SK-N-MC (cell line): ENCODE results near the gene ZBTB17.

Source experiments
- EZH2 ChIP-seq: fragments of 200-600 bp; sonication (generic); IDR thresholded peaks from one replicate; pipeline ENCODE4 v1.6.1; 2017; ENCODE audit warnings: antibody characterized with exemption
- POLR2AphosphoS5 ChIP-seq: IDR thresholded peaks from 2 replicates; pipeline ENCODE4 v1.6.1; 2012; ENCODE audit warnings: mild to moderate bottlenecking, low read depth, low read length, borderline replicate concordance

- no peak for TF ChIP-seq EZH2
- no peak for TF ChIP-seq POLR2AphosphoS5
These were observed 13.9 kb upstream of the ZBTB17 start for GRCh38 chr1:15989776-15990175.
